Fibroblast of the conjunctiva (primary cell): ENCODE measurements around the gene CBX8.

Source experiments
- DNase-seq: peaks from one replicate; pipeline ENCODE4 v3.0.0-alpha.2; 2010; ENCODE audit warnings: low read depth

The CBX8 gene

GRCh38 chr17:79835470-79835899 lies 38.6 kb upstream of the CBX8 start:
- no peak for DNase-seq

GRCh38 chr17:79834565-79835469 lies 37.9 kb upstream of the CBX8 start:
- no peak for DNase-seq

GRCh38 chr17:79833744-79834564 lies 37.1 kb upstream of the CBX8 start:
- DNase-seq, result no peak

GRCh38 chr17:79833110-79833450 lies 36.2 kb upstream of the CBX8 start:
- DNase-seq, result no peak

GRCh38 chr17:79832218-79833109 lies 35.6 kb upstream of the CBX8 start:
- no peak for DNase-seq

- no peak for DNase-seq
Observed at GRCh38 chr17:79831265-79832217, 34.7 kb upstream of the CBX8 start.

GRCh38 chr17:79830763-79831264 lies 33.9 kb upstream of the CBX8 start:
- DNase-seq, result no peak

GRCh38 chr17:79830303-79830702 lies 33.4 kb upstream of the CBX8 start:
- DNase-seq, result no peak

- DNase-seq, result no peak
Observed at GRCh38 chr17:79829457-79829856, 32.6 kb upstream of the CBX8 start.

- DNase-seq, result no peak
Observed at GRCh38 chr17:79829004-79829403, 32.1 kb upstream of the CBX8 start.

GRCh38 chr17:79826841-79827578 lies 30.1 kb upstream of the CBX8 start:
- DNase-seq, result no peak

GRCh38 chr17:79826204-79826680 lies 29.4 kb upstream of the CBX8 start:
- no peak for DNase-seq

GRCh38 chr17:79825580-79825921 lies 28.7 kb upstream of the CBX8 start:
- DNase-seq, result no peak

- DNase-seq, result no peak
Observed at GRCh38 chr17:79824893-79825579, 28.2 kb upstream of the CBX8 start.

GRCh38 chr17:79824234-79824633 lies 27.4 kb upstream of the CBX8 start:
- no peak for DNase-seq

- no peak for DNase-seq
Observed at GRCh38 chr17:79822583-79823124, 25.8 kb upstream of the CBX8 start.

GRCh38 chr17:79821331-79822095 lies 24.6 kb upstream of the CBX8 start:
- DNase-seq, result no peak

GRCh38 chr17:79820959-79821330 lies 24.1 kb upstream of the CBX8 start:
- DNase-seq, result no peak
